Measurements from ENCODE around the gene AVP.

AVP gene, protein sequence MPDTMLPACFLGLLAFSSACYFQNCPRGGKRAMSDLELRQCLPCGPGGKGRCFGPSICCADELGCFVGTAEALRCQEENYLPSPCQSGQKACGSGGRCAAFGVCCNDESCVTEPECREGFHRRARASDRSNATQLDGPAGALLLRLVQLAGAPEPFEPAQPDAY

DNA sequence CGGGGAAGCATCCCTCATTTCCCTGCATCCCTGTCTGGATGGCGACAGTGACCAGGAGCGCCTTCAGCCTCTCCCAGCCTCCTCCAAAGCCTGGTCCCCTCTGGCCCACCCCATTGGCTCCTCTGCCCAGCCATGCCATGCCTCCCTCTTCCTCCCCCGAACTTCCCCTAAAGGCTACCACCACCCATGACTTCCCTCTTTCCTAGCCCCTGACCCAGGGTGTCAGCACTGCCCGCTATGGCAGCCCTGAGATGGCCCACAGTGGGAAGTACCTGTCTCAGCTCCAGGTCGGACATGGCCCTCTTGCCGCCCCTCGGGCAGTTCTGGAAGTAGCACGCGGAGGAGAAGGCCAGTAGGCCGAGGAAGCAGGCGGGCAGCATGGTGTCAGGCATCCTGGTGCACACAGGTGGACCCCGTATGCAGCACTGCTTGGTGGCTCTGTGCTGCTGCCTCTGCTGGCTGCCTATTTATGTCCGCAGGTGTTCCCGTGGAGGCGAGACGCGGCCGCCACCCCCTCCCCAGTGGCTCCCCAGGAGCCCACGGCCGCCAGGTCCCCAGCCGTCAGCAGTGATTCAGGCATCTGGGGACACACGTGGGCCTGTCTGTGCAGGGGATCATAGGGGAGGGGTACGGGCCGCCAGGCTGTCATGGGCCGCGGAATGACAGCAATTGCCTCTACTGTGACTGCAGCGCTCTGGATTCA, at the start of gene AVP:
AVP (minus strand) TSS at position 442 of the 703 bp plus-strand sequence; CDS start at position 392, 50 bp downstream.
- DNase-seq (ENCODE audit: low read depth) = no peak
- TF ChIP-seq, protein P1, sequence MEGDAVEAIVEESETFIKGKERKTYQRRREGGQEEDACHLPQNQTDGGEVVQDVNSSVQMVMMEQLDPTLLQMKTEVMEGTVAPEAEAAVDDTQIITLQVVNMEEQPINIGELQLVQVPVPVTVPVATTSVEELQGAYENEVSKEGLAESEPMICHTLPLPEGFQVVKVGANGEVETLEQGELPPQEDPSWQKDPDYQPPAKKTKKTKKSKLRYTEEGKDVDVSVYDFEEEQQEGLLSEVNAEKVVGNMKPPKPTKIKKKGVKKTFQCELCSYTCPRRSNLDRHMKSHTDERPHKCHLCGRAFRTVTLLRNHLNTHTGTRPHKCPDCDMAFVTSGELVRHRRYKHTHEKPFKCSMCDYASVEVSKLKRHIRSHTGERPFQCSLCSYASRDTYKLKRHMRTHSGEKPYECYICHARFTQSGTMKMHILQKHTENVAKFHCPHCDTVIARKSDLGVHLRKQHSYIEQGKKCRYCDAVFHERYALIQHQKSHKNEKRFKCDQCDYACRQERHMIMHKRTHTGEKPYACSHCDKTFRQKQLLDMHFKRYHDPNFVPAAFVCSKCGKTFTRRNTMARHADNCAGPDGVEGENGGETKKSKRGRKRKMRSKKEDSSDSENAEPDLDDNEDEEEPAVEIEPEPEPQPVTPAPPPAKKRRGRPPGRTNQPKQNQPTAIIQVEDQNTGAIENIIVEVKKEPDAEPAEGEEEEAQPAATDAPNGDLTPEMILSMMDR (IDR thresholded peaks at IDR 0.05; ENCODE audit: low read depth, low read length) = no peak
- TF ChIP-seq MYC (IDR thresholded peaks at IDR 0.05; ENCODE audit: low read depth, low read length) = no peak
- no peak for TF ChIP-seq POLR2A (IDR thresholded peaks at IDR 0.05; ENCODE audit: extremely low read depth, insufficient read length)
- TF ChIP-seq, protein P2, sequence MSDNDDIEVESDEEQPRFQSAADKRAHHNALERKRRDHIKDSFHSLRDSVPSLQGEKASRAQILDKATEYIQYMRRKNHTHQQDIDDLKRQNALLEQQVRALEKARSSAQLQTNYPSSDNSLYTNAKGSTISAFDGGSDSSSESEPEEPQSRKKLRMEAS (IDR thresholded peaks at IDR 0.05; ENCODE audit: low read depth, low read length) = no peak
- no peak within 1 kb of the TSS for H3K4me3 ChIP-seq (ENCODE audit: low read depth, low read length)

DNA sequence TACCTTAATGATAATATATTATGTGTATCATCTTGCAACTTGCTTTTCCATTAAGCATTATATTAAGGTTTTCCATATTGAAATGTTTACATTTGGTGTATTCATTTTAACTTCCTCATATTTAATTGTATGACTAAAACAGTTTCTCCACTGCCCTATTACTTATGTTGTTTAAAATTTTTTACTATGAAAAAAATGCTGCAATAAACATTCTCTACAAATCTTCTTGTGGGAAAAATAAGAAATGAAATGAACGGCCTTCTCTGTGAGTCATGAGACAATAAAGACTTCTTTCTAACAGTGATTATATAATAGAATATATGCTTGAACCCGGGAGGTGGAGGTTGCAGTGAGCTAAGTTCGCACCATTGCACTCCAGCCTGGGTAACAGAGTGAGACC, 49.6 kb upstream of the AVP start:
- DNase-seq (ENCODE audit: low read depth) = no peak
- TF ChIP-seq, protein P2 (IDR thresholded peaks at IDR 0.05; ENCODE audit: low read depth, low read length) = no peak
- TF ChIP-seq POLR2A (IDR thresholded peaks at IDR 0.05; ENCODE audit: extremely low read depth, insufficient read length) (no peak), MYC (IDR thresholded peaks at IDR 0.05; ENCODE audit: low read depth, low read length) (no peak)
- TF ChIP-seq, protein P1 (IDR thresholded peaks at IDR 0.05; ENCODE audit: low read depth, low read length) = no peak
- H3K4me3 ChIP-seq (ENCODE audit: low read depth, low read length) = no peak overlapping the region

DNA sequence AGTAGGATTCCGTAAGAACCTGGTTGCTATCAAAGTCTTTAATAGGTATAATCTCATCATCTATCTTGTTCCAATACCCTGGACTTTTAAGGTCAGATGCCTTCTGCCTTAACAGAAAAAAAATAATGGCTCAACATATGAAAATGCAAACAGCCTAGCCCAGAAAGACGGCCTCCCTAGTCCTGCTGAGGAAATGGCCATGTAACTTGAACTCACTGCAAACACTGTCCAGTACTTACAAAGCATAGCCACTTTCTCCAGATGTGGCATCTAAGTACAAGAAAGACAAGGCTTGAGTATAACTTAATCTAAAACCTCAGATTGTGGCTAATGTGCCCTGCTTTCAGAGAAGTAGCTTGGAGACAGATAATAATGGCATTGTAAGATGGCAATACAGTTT, 48.6 kb upstream of the AVP start:
- TF ChIP-seq, protein P1 (IDR thresholded peaks at IDR 0.05; ENCODE audit: low read depth, low read length) = no peak
- no peak for TF ChIP-seq POLR2A (IDR thresholded peaks at IDR 0.05; ENCODE audit: extremely low read depth, insufficient read length)
- no peak overlapping the region for H3K4me3 ChIP-seq (ENCODE audit: low read depth, low read length)
- no peak for DNase-seq (ENCODE audit: low read depth)

DNA sequence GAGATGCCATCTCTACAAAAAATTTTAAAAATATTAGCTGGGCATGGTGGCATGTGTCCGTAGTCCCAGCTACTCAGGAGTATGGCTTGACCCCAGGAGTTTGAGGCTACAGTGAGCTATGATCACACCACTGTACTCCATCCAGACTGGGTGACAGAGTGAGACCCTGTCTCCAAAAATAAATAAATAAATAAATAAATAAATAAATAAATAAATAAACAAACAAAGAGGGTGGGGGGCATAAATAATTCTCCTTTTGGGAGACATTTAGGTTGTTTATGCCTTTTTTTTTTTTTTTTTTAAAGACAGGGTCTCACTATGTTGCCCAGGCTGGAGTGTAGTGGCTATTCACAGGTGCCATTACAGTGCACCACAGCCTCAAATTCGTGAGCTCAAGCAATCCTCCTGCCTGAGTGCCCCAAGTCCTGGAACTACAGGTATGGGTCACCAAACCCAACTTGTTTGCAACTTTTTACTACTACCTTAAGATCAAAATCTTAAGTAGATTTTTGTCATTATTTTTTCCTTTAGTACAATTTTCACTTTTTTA, 45.6 kb upstream of the AVP start:
- TF ChIP-seq MYC (IDR thresholded peaks at IDR 0.05; ENCODE audit: low read depth, low read length) (no peak), POLR2A (IDR thresholded peaks at IDR 0.05; ENCODE audit: extremely low read depth, insufficient read length) (no peak)
- TF ChIP-seq, protein P2 (IDR thresholded peaks at IDR 0.05; ENCODE audit: low read depth, low read length) = no peak
- TF ChIP-seq, protein P1 (IDR thresholded peaks at IDR 0.05; ENCODE audit: low read depth, low read length) = no peak
- DNase-seq (ENCODE audit: low read depth) = no peak
- H3K4me3 ChIP-seq (ENCODE audit: low read depth, low read length) = no peak overlapping the region

DNA sequence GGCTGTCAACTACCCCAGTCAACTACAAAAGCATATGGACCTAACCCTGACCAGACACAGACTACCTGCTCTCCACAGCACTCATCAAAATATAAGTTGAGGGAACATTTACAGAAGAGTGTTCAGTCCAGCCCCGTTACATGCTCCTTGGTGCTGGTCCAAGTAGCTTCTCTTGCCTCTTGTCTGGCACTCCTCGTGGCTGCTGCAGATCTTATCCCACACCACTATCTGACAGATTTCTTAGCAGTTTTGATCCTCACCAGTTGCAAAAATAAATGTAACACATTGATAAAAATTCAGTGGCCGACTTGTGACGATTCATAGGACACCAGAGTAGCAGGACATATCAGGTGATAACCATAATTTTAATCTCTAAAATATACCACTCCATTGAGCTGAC, 44.6 kb upstream of the AVP start:
- H3K4me3 ChIP-seq (ENCODE audit: low read depth, low read length) = no peak overlapping the region
- TF ChIP-seq, protein P1 (IDR thresholded peaks at IDR 0.05; ENCODE audit: low read depth, low read length) = no peak
- TF ChIP-seq, protein P2 (IDR thresholded peaks at IDR 0.05; ENCODE audit: low read depth, low read length) = no peak
- no peak for TF ChIP-seq POLR2A (IDR thresholded peaks at IDR 0.05; ENCODE audit: extremely low read depth, insufficient read length)
- TF ChIP-seq MYC (IDR thresholded peaks at IDR 0.05; ENCODE audit: low read depth, low read length) = no peak
- no peak for DNase-seq (ENCODE audit: low read depth)

Data from NB4 (cell line).